GM23338 (cell line): ENCODE data around the gene MESD.

Source experiments
- CREB1 ChIP-seq: fragments of 250-450 bp; sonication (Bioruptor Pico); IDR thresholded peaks from 2 replicates; pipeline ENCODE4 v1.5.0; 2020; ENCODE audit warnings: low read depth, mild to moderate bottlenecking, moderate library complexity
- CTCF ChIP-seq, 2 experiments: fragments of 200-600 bp in 1 of 2; sonication (generic) in 1 of 2; conservative IDR thresholded peaks; 2 replicates each; pipeline versions ENCODE4 v1.5.1 to v1.6.1; 2016 to 2017; ENCODE audit warnings: antibody characterized with exemption in 2 of 2, low read depth in 2 of 2, mild to moderate bottlenecking in 2 of 2, moderate library complexity in 1 of 2
- POLR2AphosphoS5 ChIP-seq: IDR thresholded peaks from 2 replicates; pipeline ENCODE4 v1.6.1; 2016; ENCODE audit warnings: antibody characterized with exemption, low read depth
- REST ChIP-seq: IDR thresholded peaks from one replicate; pipeline ENCODE4 v1.6.1; 2018; ENCODE audit warnings: antibody characterized with exemption; ENCODE audit not compliant: unreplicated experiment

DNA sequence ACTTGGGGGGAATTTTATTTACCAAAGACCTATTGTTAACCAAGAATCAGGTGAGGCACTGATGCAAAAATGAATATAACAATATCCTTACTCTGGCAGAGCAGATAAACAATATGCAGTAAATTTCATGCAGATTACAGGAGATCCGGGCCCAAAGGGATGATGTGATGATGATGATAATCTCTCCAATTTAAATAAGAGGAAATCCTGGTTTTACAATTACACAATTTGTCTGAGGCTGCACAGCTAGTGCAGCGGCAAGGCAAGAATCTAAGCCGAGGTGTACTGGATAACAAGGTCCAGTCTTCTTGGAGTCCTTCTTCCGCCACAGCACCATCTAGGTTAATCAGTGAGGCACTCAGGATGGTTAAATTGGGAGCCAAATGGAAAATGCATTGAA lies 2.4 kb upstream of the MESD start:
- TF ChIP-seq REST (no peak), CREB1 (no peak), CTCF (conservative IDR thresholded peaks at IDR 0.05; ENCODE audit: low read depth in 2 of 2) (no peak), POLR2AphosphoS5 (no peak)
